DOHH2 (cell line): Measurements from ENCODE around the gene HINFP.

Experiments used
- CTCF ChIP-seq: fragments of 200-600 bp; sonication (generic); IDR thresholded peaks from one replicate; pipeline ENCODE4 v1.5.1; 2014; ENCODE audit warnings: antibody characterized with exemption, mild to moderate bottlenecking, low read depth, low read length; ENCODE audit not compliant: poor library complexity, severe bottlenecking
- EZH2phosphoT487 ChIP-seq: fragments of 200-600 bp; sonication (generic); IDR thresholded peaks from 2 replicates; pipeline ENCODE4 v1.6.1; 2017; ENCODE audit warnings: borderline replicate concordance, mild to moderate bottlenecking, antibody characterized with exemption, low read length, moderate library complexity, mixed read lengths

- TF ChIP-seq CTCF = no peak
- no peak for TF ChIP-seq EZH2phosphoT487
Measured at GRCh38 chr11:119118946-119119345, 2.4 kb upstream of the HINFP start.
